GM12878 (cell line): ENCODE results near the gene GTPBP4. TPM values are rescaled to one million over a fixed set of nuclear protein-coding genes. Genes with fewer than 3 reads are reported as not detected.
A peak's percentile ranks its signal among the peaks of the same experiment; 100 is the strongest.

Experiments used
- ATF7 ChIP-seq: fragments of 450-650 bp; IDR thresholded peaks from 2 replicates; pipeline ENCODE4 v1.6.1; 2016; ENCODE audit warnings: low read depth, mild to moderate bottlenecking
- BCL11A ChIP-seq: IDR thresholded peaks from 2 replicates; pipeline ENCODE4 v1.6.1; 2011; ENCODE audit warnings: low read depth, low read length
- CBFB ChIP-seq: IDR thresholded peaks from 2 replicates; pipeline ENCODE4 v1.6.1; 2016; ENCODE audit warnings: antibody characterized with exemption, low read depth
- CEBPB ChIP-seq, 2 experiments: fragments of 150-350 bp in 1 of 2; IDR thresholded peaks; 2 replicates each; pipeline ENCODE4 v1.6.1; 2012 to 2014; ENCODE audit warnings: low read depth in 2 of 2, low read length in 2 of 2, borderline replicate concordance in 1 of 2, inconsistent platforms in 1 of 2
- CHD4 ChIP-seq: fragments of 200-600 bp; sonication (generic); IDR thresholded peaks from 2 replicates; pipeline ENCODE4 v1.6.1; 2016; ENCODE audit warnings: mild to moderate bottlenecking
- E4F1 ChIP-seq: fragments of 450-650 bp; IDR thresholded peaks from 2 replicates; pipeline ENCODE4 v1.6.1; 2018; ENCODE audit warnings: borderline replicate concordance, mild to moderate bottlenecking; ENCODE audit not compliant: partially characterized antibody
- ESRRA ChIP-seq: IDR thresholded peaks from 2 replicates; pipeline ENCODE4 v1.6.1; 2012; ENCODE audit warnings: mild to moderate bottlenecking, low read length, improper control_type of control experiment
- HSF1 ChIP-seq: fragments of 150-350 bp; IDR thresholded peaks from 2 replicates; pipeline ENCODE4 v1.6.1; 2014; ENCODE audit warnings: mild to moderate bottlenecking, low read depth, low read length
- IRF5 ChIP-seq: fragments of 450-650 bp; IDR thresholded peaks from 2 replicates; pipeline ENCODE4 v1.6.1; 2017; ENCODE audit warnings: borderline replicate concordance
- KAT2A ChIP-seq: conservative IDR thresholded peaks from 2 replicates; pipeline ENCODE4 v1.6.1; 2011; ENCODE audit warnings: low read depth, low read length; ENCODE audit not compliant: control insufficient read depth
- MXI1 ChIP-seq: fragments of 150-350 bp; IDR thresholded peaks from 2 replicates; pipeline ENCODE4 v1.6.1; 2011; ENCODE audit warnings: low read depth, mild to moderate bottlenecking, inconsistent platforms, low read length, improper control_type of control experiment
- NBN ChIP-seq: fragments of 450-650 bp; IDR thresholded peaks from 2 replicates; pipeline ENCODE4 v1.6.1; 2016
- NKRF ChIP-seq: fragments of 450-650 bp; conservative IDR thresholded peaks from 2 replicates; pipeline ENCODE4 v1.6.1; 2017; ENCODE audit warnings: mild to moderate bottlenecking, moderate library complexity
- PAX8 ChIP-seq: fragments of 450-650 bp; IDR thresholded peaks from 2 replicates; pipeline ENCODE4 v1.6.1; 2017; ENCODE audit warnings: mild to moderate bottlenecking, moderate library complexity
- POU2F2 ChIP-seq: IDR thresholded peaks from 3 replicates; pipeline ENCODE4 v1.6.1; 2011; ENCODE audit warnings: low read depth, mild to moderate bottlenecking, low read length, borderline replicate concordance
- SIX5 ChIP-seq: IDR thresholded peaks from 2 replicates; pipeline ENCODE4 v1.6.1; 2011; ENCODE audit warnings: mild to moderate bottlenecking, low read depth, low read length, moderate library complexity; ENCODE audit not compliant: severe bottlenecking
- SMC3 ChIP-seq: IDR thresholded peaks from 2 replicates; pipeline ENCODE4 v1.6.1; 2011; ENCODE audit warnings: low read length, improper control_type of control experiment, borderline replicate concordance
- ZNF687 ChIP-seq: fragments of 450-650 bp; IDR thresholded peaks from 2 replicates; pipeline ENCODE4 v1.6.1; 2017; ENCODE audit warnings: mild to moderate bottlenecking, moderate library complexity
- ZZZ3 ChIP-seq: IDR thresholded peaks from 2 replicates; pipeline ENCODE4 v1.6.1; 2011; ENCODE audit warnings: low read depth; ENCODE audit not compliant: control insufficient read depth, insufficient read length
- polyA plus RNA-seq, 11 experiments: library from polyadenylated mRNA; depleted of rRNA in 4 of 11; unstranded in 6 of 11; stranded (reverse) in 5 of 11; fragments of >200 nt; fragmentation: Nextera tagmentation in 4 of 11; fragmentation: Illumina TruSeq in 1 of 11; extraction: Ambion mirVana in 4 of 11; extraction: Trizol in 1 of 11; gene quantifications; 1 replicate in 1 of 11; 2 replicates in 10 of 11; pipeline versions ENCODE4 v1.2.1 to v1.2.3, GENCODE V29; 2011 to 2016; ENCODE audit warnings: inconsistent platforms in 2 of 11, missing spikeins in 2 of 11, low read depth in 1 of 11
- total RNA-seq, 4 experiments: library from RNA; depleted of rRNA in 3 of 4; stranded (reverse); fragments of >200 nt in 3 of 4; fragmentation: Illumina TruSeq in 1 of 4; extraction: Trizol in 1 of 4; gene quantifications; 2 replicates each; pipeline versions ENCODE4 v1.2.1 to v1.2.3, GENCODE V29; 2013 to 2021

Gene GTPBP4
- total and polyA plus RNA-seq, 10 of the 15 experiments (the other 5 are each of a cell fraction or from before 2014, with no cell fraction given): 58.5 to 118 (median 71.4) TPM

GRCh38 chr10:1049425-1049958 is 61.3 kb downstream of the GTPBP4 start (continued):
- TF ChIP-seq MXI1: no peak
- no peak for TF ChIP-seq CHD4
- TF ChIP-seq ESRRA: no peak
- 0 out of 2 replicates have a peak, but pooled peaks have one; percentile 40 for TF ChIP-seq NBN
- TF ChIP-seq PAX8: no peak
- TF ChIP-seq SIX5: no peak
- no peak for TF ChIP-seq E4F1
- TF ChIP-seq POU2F2: peak; percentile 2; the same call in 1 of the 3 replicates
- no peak for TF ChIP-seq SMC3
- TF ChIP-seq CBFB: 0 out of 2 replicates have a peak, but pooled peaks have one; percentile 8
- TF ChIP-seq ZNF687: 0 out of 2 replicates have a peak, but pooled peaks have one; percentile 5
- TF ChIP-seq HSF1: no peak
- no peak for TF ChIP-seq KAT2A
- no peak for TF ChIP-seq IRF5
- 0 out of 2 replicates have a peak, but pooled peaks have one; percentile 1 for TF ChIP-seq BCL11A
- peak; percentile 60; the same call in 1 of the 2 replicates for TF ChIP-seq ATF7
- peak; percentile 75 for TF ChIP-seq NKRF
- TF ChIP-seq ZZZ3: no peak
- no peak for TF ChIP-seq CEBPB (IDR thresholded peaks at IDR 0.05; ENCODE audit: borderline replicate concordance in 1 of 2, low read depth in 2 of 2, low read length in 2 of 2)
